PFSK-1 (cell line): ENCODE measurements around the gene TTLL5.

Experiments used
- POLR2AphosphoS5 ChIP-seq: IDR thresholded peaks from 2 replicates; pipeline ENCODE4 v1.6.1; 2012; ENCODE audit warnings: low read depth, mild to moderate bottlenecking, control low read depth, low read length, moderate library complexity
- SIN3A ChIP-seq: IDR thresholded peaks from 2 replicates; pipeline ENCODE4 v1.6.1; 2012; ENCODE audit warnings: mild to moderate bottlenecking, low read length, moderate library complexity, borderline replicate concordance; ENCODE audit not compliant: insufficient read depth

- TF ChIP-seq SIN3A (no peak), POLR2AphosphoS5 (no peak)
Observed at GRCh38 chr14:75983019-75983358, 321.9 kb downstream of the TTLL5 start.
